Measurements from ENCODE around the gene KIN. TPM values are rescaled to one million over a fixed set of nuclear protein-coding genes. Genes with fewer than 3 reads are reported as not detected.
A peak's percentile ranks its signal among the peaks of the same experiment; 100 is the strongest.

The KIN gene
- total and polyA plus RNA-seq, 2 donors from 2014 or later: 10.8 to 12.9 TPM

- intact Hi-C loops (cut with DNase I): no loop called here
- Histone ChIP-seq H3K4me1 (ENCODE audit: control insufficient read depth in 2 of 3, insufficient read depth in 2 of 3, low read depth in 1 of 3, low read length in 3 of 3) (no peaks in the 10 kb centered on the region), H3K9ac (ENCODE audit: low read length in 3 of 3) (no peak overlapping the region), H3K27me3 (ENCODE audit: control insufficient read depth, insufficient read depth, low read length) (no peaks in the 10 kb centered on the region), H3K36me3 (ENCODE audit: control insufficient read depth in 2 of 3, insufficient read depth in 3 of 3, low read length in 3 of 3) (no peaks in the 10 kb centered on the region), H3K4me3 (ENCODE audit: low read length in 3 of 3) (no peak overlapping the region), H3K9me3 (ENCODE audit: control insufficient read depth in 2 of 3, insufficient read depth in 1 of 3, low read length in 3 of 3) (no peaks in the 10 kb centered on the region), H3K27ac (ENCODE audit: low read depth in 2 of 2, low read length in 2 of 2) (no peak overlapping the region)
- FAIRE-seq (no peak), DNase-seq (no peak)
- TF ChIP-seq CTCF (IDR thresholded peaks at IDR 0.05; ENCODE audit: borderline replicate concordance, extremely low read depth, insufficient read depth): no peak
These were observed 79.8 kb downstream of the KIN start for GRCh38 chr10:7707858-7708622.

GRCh38 chr10:7707102-7707501 lies 80.7 kb downstream of the KIN start:
- Histone ChIP-seq H3K27ac (ENCODE audit: low read depth in 2 of 2, low read length in 2 of 2) (no peak overlapping the region), H3K4me1 (ENCODE audit: control insufficient read depth in 2 of 3, insufficient read depth in 2 of 3, low read depth in 1 of 3, low read length in 3 of 3) (no peaks in the 10 kb centered on the region), H3K36me3 (ENCODE audit: control insufficient read depth in 2 of 3, insufficient read depth in 3 of 3, low read length in 3 of 3) (no peaks in the 10 kb centered on the region), H3K27me3 (ENCODE audit: control insufficient read depth, insufficient read depth, low read length) (no peaks in the 10 kb centered on the region), H3K4me3 (ENCODE audit: low read length in 3 of 3) (no peak overlapping the region), H3K9me3 (ENCODE audit: control insufficient read depth in 2 of 3, insufficient read depth in 1 of 3, low read length in 3 of 3) (no peaks in the 10 kb centered on the region), H3K9ac (ENCODE audit: low read length in 3 of 3) (no peak overlapping the region)
- intact Hi-C loops (cut with DNase I): no loop called here
- DNase-seq (peak in 1 of 5 donors; percentile 10), FAIRE-seq (no peak)
- TF ChIP-seq CTCF (IDR thresholded peaks at IDR 0.05; ENCODE audit: borderline replicate concordance, extremely low read depth, insufficient read depth): no peak

DNA sequence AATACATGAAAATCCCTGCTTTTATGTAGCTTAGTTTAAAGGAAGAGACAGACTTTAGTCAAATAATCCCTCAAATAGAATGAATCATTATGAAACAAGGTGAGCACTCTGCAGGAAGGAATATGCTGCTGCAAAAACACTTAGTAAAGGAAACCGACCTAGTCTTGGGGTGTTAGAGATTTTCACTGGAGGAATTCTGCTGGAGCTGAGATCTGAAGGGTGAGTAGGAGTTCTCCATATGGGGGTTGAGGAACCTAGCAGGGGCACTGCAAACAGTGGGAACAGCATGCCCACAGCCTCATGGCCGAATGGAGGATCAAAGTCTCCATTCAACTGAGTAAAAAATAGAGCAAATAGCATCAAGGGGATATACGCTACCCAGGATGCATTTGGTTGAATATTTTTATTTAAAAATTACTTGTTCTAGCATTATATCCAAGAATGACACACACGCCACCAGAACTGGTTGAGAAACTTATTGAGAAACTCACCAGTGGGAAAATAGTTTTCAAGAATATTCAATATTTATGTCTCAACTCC lies 81.2 kb downstream of the KIN start:
- Histone ChIP-seq H3K27ac (ENCODE audit: low read depth in 2 of 2, low read length in 2 of 2) (no peak overlapping the region), H3K9ac (ENCODE audit: low read length in 3 of 3) (no peak overlapping the region), H3K27me3 (ENCODE audit: control insufficient read depth, insufficient read depth, low read length) (no peaks in the 10 kb centered on the region), H3K9me3 (ENCODE audit: control insufficient read depth in 2 of 3, insufficient read depth in 1 of 3, low read length in 3 of 3) (no peaks in the 10 kb centered on the region), H3K4me3 (ENCODE audit: low read length in 3 of 3) (no peak overlapping the region), H3K4me1 (ENCODE audit: control insufficient read depth in 2 of 3, insufficient read depth in 2 of 3, low read depth in 1 of 3, low read length in 3 of 3) (no peaks in the 10 kb centered on the region), H3K36me3 (ENCODE audit: control insufficient read depth in 2 of 3, insufficient read depth in 3 of 3, low read length in 3 of 3) (no peaks in the 10 kb centered on the region)
- FAIRE-seq: no peak
- no peak for TF ChIP-seq CTCF (IDR thresholded peaks at IDR 0.05; ENCODE audit: borderline replicate concordance, extremely low read depth, insufficient read depth)
- DNase-seq: no peak
- intact Hi-C loops (cut with DNase I): no loop called here
